ENCODE measurements around the gene ZCWPW1. TPM values are rescaled to one million over a fixed set of nuclear protein-coding genes. Genes with fewer than 3 reads are reported as not detected.
"Not testable (repeated sequence)": the region's sequence is repeated elsewhere in the genome, so short reads cannot be mapped to it uniquely, and the experiment has no call there.

ZCWPW1 gene
- total and polyA plus RNA-seq, 7 donors: 1.2 to 9.4 (median 5.4) TPM

- Histone ChIP-seq H3K4me1 (peaks cover 0 to 7% (median 2%) of the 10 kb centered on the region in 4 donors), H3K9me3 (no peaks in the 10 kb centered on the region), H3K36me3 (no peaks in the 10 kb centered on the region), H3K4me3 (no peak overlapping the region), H3K27ac (no peak overlapping the region), H3K27me3 (no peaks in the 10 kb centered on the region)
- TF ChIP-seq EP300 (IDR thresholded peaks at IDR 0.05) (no peak), POLR2AphosphoS5 (IDR thresholded peaks at IDR 0.05) (no peak)
- intact Hi-C loops (cut with DNase I): no loop called here
- 81 to 86% methylated on average over 2 of the region's 2 CpGs for WGBS, 2 donors
- no peak for DNase-seq
These were observed 17.5 kb upstream of the ZCWPW1 start for GRCh38 chr7:100446040-100446439.

GRCh38 chr7:100444311-100445278 is 16.1 kb upstream of the ZCWPW1 start:
- 43 to 49% methylated on average over 14 of the region's 14 CpGs for WGBS, 2 donors
- intact Hi-C loops (cut with DNase I): no loop called here

GRCh38 chr7:100443096-100443840 is 14.8 kb upstream of the ZCWPW1 start:
- peak overlapping the region in 1 of 4 donors; percentile 43 for H3K27ac ChIP-seq
- WGBS, 2 donors: 92 to 93% methylated on average over 9 of the region's 9 CpGs
- intact Hi-C loops (cut with DNase I): no loop called here

More at GRCh38 chr7:100444311-100445278, 16.1 kb upstream of the ZCWPW1 start:
- Histone ChIP-seq H3K27me3 (no peaks in the 10 kb centered on the region), H3K36me3 (no peaks in the 10 kb centered on the region), H3K9me3 (no peaks in the 10 kb centered on the region), H3K4me1 (no peaks in the 10 kb centered on the region), H3K27ac (peak overlapping the region; percentile 21 to 43 (median 37)), H3K4me3 (no peak overlapping the region)
- TF ChIP-seq POLR2A (IDR thresholded peaks at IDR 0.05) (no peak), CTCF (IDR thresholded peaks at IDR 0.05) (no peak), POLR2AphosphoS5 (IDR thresholded peaks at IDR 0.05) (peak in 2 of 4 donors; percentile 35 to 45)
- no peak for DNase-seq

GRCh38 chr7:100441641-100442535 is 13.4 kb upstream of the ZCWPW1 start:
- no peaks in the 10 kb centered on the region for H3K27me3 ChIP-seq
- no peak overlapping the region for H3K4me3 ChIP-seq
- peaks cover 0 to under 1% (median 0%) of the 10 kb centered on the region in 4 donors for H3K4me1 ChIP-seq
- TF ChIP-seq EP300 (IDR thresholded peaks at IDR 0.05): no peak
- TF ChIP-seq CTCF (IDR thresholded peaks at IDR 0.05): no peak
- TF ChIP-seq POLR2AphosphoS5 (IDR thresholded peaks at IDR 0.05): no peak
- no peak for TF ChIP-seq POLR2A (IDR thresholded peaks at IDR 0.05)
- WGBS, 2 donors: 93% methylated on average over 11 of the region's 11 CpGs
- H3K9me3 ChIP-seq: no peaks in the 10 kb centered on the region
- DNase-seq: peak; percentile 62
- H3K36me3 ChIP-seq: no peaks in the 10 kb centered on the region
- intact Hi-C loops (cut with DNase I): no loop called here
- no peak overlapping the region for H3K27ac ChIP-seq

More at GRCh38 chr7:100443096-100443840, 14.8 kb upstream of the ZCWPW1 start:
- no peaks in the 10 kb centered on the region for H3K27me3 ChIP-seq
- H3K9me3 ChIP-seq: no peaks in the 10 kb centered on the region
- TF ChIP-seq POLR2AphosphoS5 (IDR thresholded peaks at IDR 0.05): no peak
- no peak for TF ChIP-seq CTCF (IDR thresholded peaks at IDR 0.05)
- TF ChIP-seq POLR2A (IDR thresholded peaks at IDR 0.05): no peak
- no peak overlapping the region for H3K4me3 ChIP-seq
- H3K36me3 ChIP-seq: no peaks in the 10 kb centered on the region
- DNase-seq: no peak
- H3K4me1 ChIP-seq: no peaks in the 10 kb centered on the region

GRCh38 chr7:100439244-100439643 is 10.7 kb upstream of the ZCWPW1 start:
- H3K36me3 ChIP-seq; H3K27ac ChIP-seq; H3K9me3 ChIP-seq; H3K4me3 ChIP-seq; H3K27me3 ChIP-seq; intact Hi-C loops (cut with DNase I): not testable (repeated sequence)
- WGBS, 2 donors: 90 to 93% methylated on average over 7 of the region's 7 CpGs
- H3K4me1 ChIP-seq: peaks cover 0 to 19% (median 13%) of the 10 kb centered on the region in 4 donors
- DNase-seq: peak; percentile 46

GRCh38 chr7:100438731-100439130 is 10.2 kb upstream of the ZCWPW1 start:
- WGBS, 2 donors: 92 to 94% methylated on average over 8 of the region's 8 CpGs
- H3K9me3 ChIP-seq; intact Hi-C loops (cut with DNase I); DNase-seq; H3K27ac ChIP-seq; H3K27me3 ChIP-seq; H3K4me3 ChIP-seq: not testable (repeated sequence)
- H3K36me3 ChIP-seq: peaks cover 3 to 10% (median 6%) of the 10 kb centered on the region in 4 donors
- peaks cover 0 to 20% (median 13%) of the 10 kb centered on the region in 4 donors for H3K4me1 ChIP-seq
